GM06990 (cell line): ENCODE measurements around the gene COL9A3.

ENCODE experiments used
- DNase-seq: peaks from one replicate; pipeline ENCODE4 v3.0.0-alpha.2; 2011; ENCODE audit not compliant: insufficient read length; ENCODE audit errors: extremely low read depth
- H3K27me3 ChIP-seq: replicated peaks from 2 replicates; pipeline ENCODE4 v1.6.0; 2011; ENCODE audit warnings: low read length; ENCODE audit not compliant: control insufficient read depth, insufficient read depth
- H3K36me3 ChIP-seq: 2 replicates; pipeline ENCODE4 v1.5.1; 2011; ENCODE audit warnings: low read length; ENCODE audit not compliant: control insufficient read depth, insufficient read depth
- H3K4me3 ChIP-seq: replicated peaks from 2 replicates; pipeline ENCODE4 v1.5.1; 2011; ENCODE audit warnings: low read depth, mild to moderate bottlenecking, control low read depth, low read length
- TF ChIP-seq, protein P1 (sequence below): IDR thresholded peaks from 2 replicates; pipeline ENCODE4 v1.5.1; 2011; ENCODE audit warnings: low read length, control low read depth, mild to moderate bottlenecking, inconsistent platforms; ENCODE audit not compliant: insufficient read depth, poor library complexity, severe bottlenecking

Gene COL9A3

DNA sequence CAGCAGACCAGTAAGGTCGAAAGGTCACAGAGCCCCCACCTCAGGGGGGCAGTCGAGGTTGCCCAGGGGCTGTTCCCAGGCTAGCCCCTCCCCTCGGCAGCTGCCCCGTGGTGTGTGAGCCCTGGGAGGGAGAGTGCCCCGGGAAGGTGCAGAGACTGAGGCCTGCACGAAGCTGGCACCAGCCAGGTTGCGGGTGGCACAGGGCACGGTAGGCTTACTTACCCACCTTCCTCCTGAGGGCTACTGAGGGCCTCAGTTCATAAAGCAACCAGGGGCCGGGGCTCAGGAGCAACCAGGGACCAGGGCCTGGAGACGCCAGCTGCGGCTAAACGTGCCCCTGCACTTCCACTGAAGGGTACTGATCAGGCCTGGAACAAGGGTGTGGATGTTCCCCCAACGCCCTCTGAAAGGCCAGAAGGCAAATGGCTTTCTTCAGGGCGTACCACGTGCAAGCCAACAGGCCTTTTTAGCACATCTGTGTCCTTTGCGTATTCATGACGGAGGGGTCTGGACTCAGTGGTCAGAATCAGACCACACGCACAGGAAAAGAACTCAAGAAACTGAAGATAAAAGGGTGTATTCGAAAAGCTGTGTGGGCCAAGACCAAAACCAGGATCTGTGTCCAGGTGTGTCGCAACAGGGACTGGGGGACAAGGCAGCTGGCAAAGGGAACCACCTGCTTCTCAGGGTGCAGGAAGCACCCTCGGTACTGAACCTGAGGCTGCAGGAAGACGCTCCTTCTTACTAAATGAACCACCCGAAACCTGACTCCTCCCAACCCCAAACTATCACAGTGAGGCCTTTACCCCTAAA is 69.3 kb downstream of the COL9A3 start:
- Histone ChIP-seq H3K27me3 (no peaks in the 10 kb centered on the region), H3K36me3 (peaks cover 41% of the 10 kb centered on the region), H3K4me3 (no peak overlapping the region)
- TF ChIP-seq, protein P1, sequence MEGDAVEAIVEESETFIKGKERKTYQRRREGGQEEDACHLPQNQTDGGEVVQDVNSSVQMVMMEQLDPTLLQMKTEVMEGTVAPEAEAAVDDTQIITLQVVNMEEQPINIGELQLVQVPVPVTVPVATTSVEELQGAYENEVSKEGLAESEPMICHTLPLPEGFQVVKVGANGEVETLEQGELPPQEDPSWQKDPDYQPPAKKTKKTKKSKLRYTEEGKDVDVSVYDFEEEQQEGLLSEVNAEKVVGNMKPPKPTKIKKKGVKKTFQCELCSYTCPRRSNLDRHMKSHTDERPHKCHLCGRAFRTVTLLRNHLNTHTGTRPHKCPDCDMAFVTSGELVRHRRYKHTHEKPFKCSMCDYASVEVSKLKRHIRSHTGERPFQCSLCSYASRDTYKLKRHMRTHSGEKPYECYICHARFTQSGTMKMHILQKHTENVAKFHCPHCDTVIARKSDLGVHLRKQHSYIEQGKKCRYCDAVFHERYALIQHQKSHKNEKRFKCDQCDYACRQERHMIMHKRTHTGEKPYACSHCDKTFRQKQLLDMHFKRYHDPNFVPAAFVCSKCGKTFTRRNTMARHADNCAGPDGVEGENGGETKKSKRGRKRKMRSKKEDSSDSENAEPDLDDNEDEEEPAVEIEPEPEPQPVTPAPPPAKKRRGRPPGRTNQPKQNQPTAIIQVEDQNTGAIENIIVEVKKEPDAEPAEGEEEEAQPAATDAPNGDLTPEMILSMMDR = no peak
- DNase-seq = no peak

GRCh38 chr20:62886709-62887058 is 69.8 kb downstream of the COL9A3 start:
- peaks cover 39% of the 10 kb centered on the region for H3K36me3 ChIP-seq
- H3K27me3 ChIP-seq = no peaks in the 10 kb centered on the region
- no peak for DNase-seq
- H3K4me3 ChIP-seq = no peak overlapping the region
- TF ChIP-seq, protein P1 = no peak

GRCh38 chr20:62887152-62887859 is 70.5 kb downstream of the COL9A3 start:
- Histone ChIP-seq H3K36me3 (peaks cover 43% of the 10 kb centered on the region), H3K4me3 (no peak overlapping the region), H3K27me3 (no peaks in the 10 kb centered on the region)
- DNase-seq = no peak
- TF ChIP-seq, protein P1 = no peak

DNA sequence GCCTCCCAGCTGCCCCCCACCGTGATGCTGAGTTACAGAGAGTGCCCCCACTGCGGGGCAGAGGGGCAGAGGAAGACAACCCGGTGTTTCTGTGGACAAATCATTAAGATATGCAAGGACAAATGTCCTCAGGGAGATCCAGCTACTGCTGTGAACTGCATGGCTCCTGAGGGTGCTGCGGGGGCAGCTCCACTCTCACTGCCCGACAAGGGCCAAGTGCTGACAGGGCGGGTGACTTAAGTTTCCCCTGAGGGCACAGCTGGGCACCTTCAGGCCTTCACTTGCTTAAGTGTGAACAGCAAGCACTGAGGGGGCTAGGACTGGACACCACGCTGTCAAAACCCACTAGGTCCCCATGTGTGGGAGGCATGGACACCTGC is 71.0 kb downstream of the COL9A3 start:
- peaks cover 48% of the 10 kb centered on the region for H3K36me3 ChIP-seq
- TF ChIP-seq, protein P1 = no peak
- DNase-seq = no peak
- no peaks in the 10 kb centered on the region for H3K27me3 ChIP-seq
- H3K4me3 ChIP-seq = no peak overlapping the region

DNA sequence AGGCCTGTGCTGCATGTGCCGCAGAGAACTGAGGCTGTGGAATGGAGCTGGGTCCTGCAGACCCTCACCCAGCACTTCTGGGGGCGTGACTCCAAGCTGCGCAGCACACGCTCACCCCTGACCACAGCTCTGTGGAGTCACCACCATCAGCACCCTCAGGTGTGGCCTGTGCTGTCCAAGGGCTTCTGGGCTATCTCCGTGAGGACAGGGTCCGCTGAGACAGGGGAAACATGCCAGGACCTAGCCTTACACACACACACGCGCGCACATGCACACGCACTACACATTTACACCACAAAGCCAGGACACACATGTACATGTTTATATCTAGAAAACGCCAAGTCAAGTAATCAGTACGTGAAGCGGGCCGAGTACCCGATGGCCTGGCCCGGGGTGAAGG is 71.6 kb downstream of the COL9A3 start:
- H3K4me3 ChIP-seq = no peak overlapping the region
- no peak for DNase-seq
- TF ChIP-seq, protein P1 = no peak
- peaks cover 50% of the 10 kb centered on the region for H3K36me3 ChIP-seq
- no peaks in the 10 kb centered on the region for H3K27me3 ChIP-seq
